ENCODE measurements around the gene ACER3.
"Not testable (repeated sequence)": the region's sequence is repeated elsewhere in the genome, so short reads cannot be mapped to it uniquely, and the experiment has no call there.

The ACER3 gene

DNA sequence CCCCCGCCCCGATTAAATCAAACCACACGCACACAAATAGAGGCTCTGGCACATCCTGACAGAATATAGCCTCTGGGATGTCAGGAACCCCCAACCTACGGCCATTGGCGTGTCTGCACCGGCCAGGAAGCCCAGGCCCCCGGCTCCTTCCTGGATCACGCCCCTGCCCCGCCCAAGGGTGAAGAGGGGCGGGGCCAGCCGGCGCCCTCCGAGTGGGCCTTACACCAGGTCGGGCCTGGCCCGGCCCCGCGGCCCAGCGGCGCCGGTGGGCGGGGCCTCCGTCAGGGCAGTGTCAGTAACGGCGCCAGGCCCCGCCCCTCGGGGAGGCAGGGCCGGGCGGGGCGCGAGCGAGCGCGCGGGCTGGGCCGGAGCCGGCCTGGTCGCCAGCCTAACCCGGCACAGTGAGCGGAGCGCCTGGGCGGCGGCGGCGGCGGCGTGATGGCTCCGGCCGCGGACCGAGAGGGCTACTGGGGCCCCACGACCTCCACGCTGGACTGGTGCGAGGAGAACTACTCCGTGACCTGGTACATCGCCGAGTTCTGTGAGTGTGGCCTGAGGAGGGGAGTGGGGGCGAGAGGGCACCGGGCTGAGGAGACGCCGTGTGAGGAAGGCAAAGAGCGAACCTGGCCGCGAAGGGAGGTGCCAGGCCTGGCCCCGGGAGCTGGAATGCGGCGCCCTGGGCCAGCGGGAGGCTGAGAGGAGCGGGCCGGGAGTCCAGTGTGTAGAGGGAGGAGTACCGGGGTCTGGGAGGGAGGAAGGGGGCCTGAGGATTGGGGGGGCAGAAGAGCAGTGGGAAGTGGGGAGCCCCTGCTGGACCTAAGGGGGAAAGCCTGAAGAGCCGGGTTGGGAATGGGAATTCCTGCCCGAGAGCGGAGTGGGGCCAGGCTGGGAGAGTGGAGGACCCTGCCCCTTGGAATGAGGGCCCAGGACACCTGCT lies at the start of gene ACER3:
TSS of gene ACER3 (plus strand) at position 380 of the 937 bp plus-strand sequence. CDS start at position 439, 59 bp downstream.
- in situ Hi-C loops (cut with MboI; ENCODE audit: low sequenced_read_pairs, unreplicated experiment) = no loop called here
- TF ChIP-seq, protein P1, sequence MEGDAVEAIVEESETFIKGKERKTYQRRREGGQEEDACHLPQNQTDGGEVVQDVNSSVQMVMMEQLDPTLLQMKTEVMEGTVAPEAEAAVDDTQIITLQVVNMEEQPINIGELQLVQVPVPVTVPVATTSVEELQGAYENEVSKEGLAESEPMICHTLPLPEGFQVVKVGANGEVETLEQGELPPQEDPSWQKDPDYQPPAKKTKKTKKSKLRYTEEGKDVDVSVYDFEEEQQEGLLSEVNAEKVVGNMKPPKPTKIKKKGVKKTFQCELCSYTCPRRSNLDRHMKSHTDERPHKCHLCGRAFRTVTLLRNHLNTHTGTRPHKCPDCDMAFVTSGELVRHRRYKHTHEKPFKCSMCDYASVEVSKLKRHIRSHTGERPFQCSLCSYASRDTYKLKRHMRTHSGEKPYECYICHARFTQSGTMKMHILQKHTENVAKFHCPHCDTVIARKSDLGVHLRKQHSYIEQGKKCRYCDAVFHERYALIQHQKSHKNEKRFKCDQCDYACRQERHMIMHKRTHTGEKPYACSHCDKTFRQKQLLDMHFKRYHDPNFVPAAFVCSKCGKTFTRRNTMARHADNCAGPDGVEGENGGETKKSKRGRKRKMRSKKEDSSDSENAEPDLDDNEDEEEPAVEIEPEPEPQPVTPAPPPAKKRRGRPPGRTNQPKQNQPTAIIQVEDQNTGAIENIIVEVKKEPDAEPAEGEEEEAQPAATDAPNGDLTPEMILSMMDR (IDR thresholded peaks at IDR 0.05; ENCODE audit: borderline replicate concordance, control extremely low read depth, extremely low read depth, insufficient read depth, missing control alignments) = no peak
- peak; percentile 99 for DNase-seq (ENCODE audit: low spot score)

DNA sequence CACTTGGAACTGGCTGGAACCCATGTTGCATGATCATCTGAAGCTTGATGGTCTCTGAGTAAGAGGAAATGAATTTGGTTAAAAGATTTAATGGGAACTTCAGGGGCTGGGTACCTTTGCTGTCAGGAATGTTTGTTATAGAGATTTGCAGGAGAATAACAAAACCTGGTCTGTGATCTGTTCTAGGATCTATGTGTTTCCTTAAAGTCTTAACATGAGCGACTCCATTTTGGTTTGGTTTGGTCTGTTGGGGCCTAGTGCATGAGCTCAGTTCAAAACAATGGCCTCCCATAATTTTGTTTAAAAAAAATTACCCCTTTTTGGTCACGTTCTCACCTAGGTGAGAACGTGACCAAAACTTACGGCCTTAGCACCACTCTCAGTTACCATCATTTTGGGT lies 49.5 kb upstream of the ACER3 start:
- no peak for DNase-seq (ENCODE audit: low spot score)
- in situ Hi-C loops (cut with MboI; ENCODE audit: low sequenced_read_pairs, unreplicated experiment) = loop anchor here (10.0 to 25.0 kb wide), 2 partner anchors 104 to 226 kb away; partner anchors contain the start of gene B3GNT6
- TF ChIP-seq, protein P1 (IDR thresholded peaks at IDR 0.05; ENCODE audit: borderline replicate concordance, control extremely low read depth, extremely low read depth, insufficient read depth, missing control alignments) = no peak

DNA sequence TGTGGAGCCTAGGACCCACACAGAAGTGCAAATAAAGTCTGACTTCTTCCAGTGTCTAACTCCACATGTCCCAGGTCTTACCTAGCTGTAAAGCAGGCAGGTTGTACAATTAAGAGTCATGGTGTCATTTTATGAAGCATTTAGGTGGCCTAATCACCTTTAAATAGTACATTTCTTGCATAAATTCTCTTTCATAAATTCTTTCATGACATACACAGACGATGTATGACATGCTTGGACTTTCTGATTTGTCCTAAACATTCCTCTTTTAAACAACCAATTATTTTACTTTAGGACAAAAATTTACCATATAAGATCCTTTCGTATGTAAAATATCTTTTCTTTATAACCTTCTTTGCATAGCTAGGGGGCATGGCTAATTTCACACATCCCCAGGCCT lies 46.3 kb upstream of the ACER3 start:
- DNase-seq (ENCODE audit: low spot score) = no peak
- TF ChIP-seq, protein P1 (IDR thresholded peaks at IDR 0.05; ENCODE audit: borderline replicate concordance, control extremely low read depth, extremely low read depth, insufficient read depth, missing control alignments) = no peak
- in situ Hi-C loops (cut with MboI; ENCODE audit: low sequenced_read_pairs, unreplicated experiment) = loop anchor here (10.0 to 25.0 kb wide), 2 partner anchors 100 to 223 kb away; partner anchors contain the start of gene B3GNT6

DNA sequence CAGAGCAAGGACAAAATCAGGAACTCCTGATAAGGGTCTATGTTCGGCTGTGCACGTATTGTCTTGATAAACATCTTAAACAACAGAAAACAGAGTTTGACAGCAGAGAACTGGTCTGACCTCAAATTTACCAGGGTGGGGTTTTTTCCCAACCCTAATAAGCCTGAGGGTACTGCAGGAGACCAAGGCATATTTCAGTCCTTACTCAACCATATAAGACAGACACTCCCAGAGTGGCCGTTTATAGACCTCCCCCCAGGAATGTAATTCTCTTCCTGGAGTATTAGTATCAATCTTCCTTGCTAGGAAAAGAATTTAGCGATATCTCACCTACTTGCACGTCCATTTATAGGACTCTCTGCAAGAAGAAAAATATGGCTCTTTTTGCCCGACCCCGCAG lies 45.0 kb upstream of the ACER3 start:
- not testable (repeated sequence) for DNase-seq (ENCODE audit: low spot score)
- in situ Hi-C loops (cut with MboI; ENCODE audit: low sequenced_read_pairs, unreplicated experiment) = loop anchor here (10.0 to 25.0 kb wide), 2 partner anchors 99 to 222 kb away; partner anchors contain the start of gene B3GNT6

DNA sequence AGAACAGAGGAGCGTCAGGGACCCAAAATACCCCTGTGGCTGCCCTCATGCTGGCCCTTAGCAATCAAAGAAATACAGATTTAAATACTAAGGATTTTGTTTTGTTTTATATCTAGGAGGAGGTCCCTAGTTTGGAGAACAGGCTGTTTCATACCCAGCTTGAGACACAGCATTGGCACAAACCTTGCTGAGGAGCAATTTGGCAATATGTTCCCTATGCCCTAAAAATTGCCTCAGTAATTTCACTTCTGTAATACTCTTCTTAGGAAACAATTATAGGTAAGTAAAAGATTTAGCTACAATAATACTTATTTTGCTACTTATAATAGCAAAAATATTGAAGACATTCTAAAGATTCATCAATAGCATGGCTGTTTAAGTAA lies 40.5 kb upstream of the ACER3 start:
- no peak for DNase-seq (ENCODE audit: low spot score)
- TF ChIP-seq, protein P1 (IDR thresholded peaks at IDR 0.05; ENCODE audit: borderline replicate concordance, control extremely low read depth, extremely low read depth, insufficient read depth, missing control alignments) = no peak
- in situ Hi-C loops (cut with MboI; ENCODE audit: low sequenced_read_pairs, unreplicated experiment) = loop anchor here (25.0 kb wide), 1 partner anchor 217 kb away; the partner anchor contains the start of gene B3GNT6

DNA sequence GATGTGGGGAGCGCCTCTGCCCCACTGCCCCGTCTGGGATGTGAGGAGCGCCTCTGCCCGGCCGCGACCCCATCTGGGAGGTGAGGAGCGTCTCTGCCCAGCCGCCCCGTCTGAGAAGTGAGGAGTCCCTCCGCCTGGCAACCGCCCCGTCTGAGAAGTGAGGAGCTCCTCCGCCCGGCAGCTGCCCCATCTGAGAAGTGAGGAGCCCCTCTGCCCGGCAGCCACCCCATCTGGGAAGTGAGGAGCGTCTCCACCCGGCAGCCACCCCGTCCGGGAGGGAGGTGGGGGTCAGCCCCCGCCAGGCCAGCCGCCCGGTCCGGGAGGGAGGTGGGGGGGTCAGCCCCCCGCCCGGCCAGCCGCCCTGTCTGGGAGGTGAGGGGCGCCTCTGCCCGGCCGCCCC lies 39.3 kb upstream of the ACER3 start:
- in situ Hi-C loops (cut with MboI; ENCODE audit: low sequenced_read_pairs, unreplicated experiment) = loop anchor here (25.0 kb wide), 1 partner anchor 216 kb away; the partner anchor contains the start of gene B3GNT6

DNA sequence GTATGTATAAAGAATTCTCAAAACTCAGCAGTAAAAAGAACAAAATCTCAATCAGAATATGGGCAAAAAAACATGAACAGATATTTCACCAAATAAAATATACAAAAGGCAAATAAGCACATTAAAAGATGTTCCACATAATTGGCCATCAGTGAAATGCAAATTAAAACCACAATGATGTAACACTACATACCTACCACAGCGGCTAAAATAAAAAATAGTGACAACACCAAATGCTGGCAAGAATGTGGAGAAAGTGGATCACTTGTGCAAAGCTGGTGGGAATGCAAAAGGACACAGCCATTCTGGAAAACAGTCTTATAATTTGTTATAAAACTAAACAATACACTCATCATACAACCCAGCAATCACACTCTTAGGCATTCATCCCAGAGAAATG lies 38.3 kb upstream of the ACER3 start:
- in situ Hi-C loops (cut with MboI; ENCODE audit: low sequenced_read_pairs, unreplicated experiment) = loop anchor here (25.0 kb wide), 1 partner anchor 215 kb away; the partner anchor contains the start of gene B3GNT6
- no peak for DNase-seq (ENCODE audit: low spot score)
- TF ChIP-seq, protein P1 (IDR thresholded peaks at IDR 0.05; ENCODE audit: borderline replicate concordance, control extremely low read depth, extremely low read depth, insufficient read depth, missing control alignments) = no peak

More for the DNA sequence above, 39.3 kb upstream of the ACER3 start:
- DNase-seq (ENCODE audit: low spot score) = not testable (repeated sequence)

Measured in GM13976 (cell line).